Naive B cell (primary cell): ENCODE results near the gene VPS35. TPM values are rescaled to one million over a fixed set of nuclear protein-coding genes. Genes with fewer than 3 reads are reported as not detected.

Source experiments
- ATAC-seq, 2 donors: fragments of 150-1000 bp; cut with Tn5 transposase; 2 replicates each; pipeline ENCODE4 v1.10.0; 2021; ENCODE audit warnings: low read depth in 2 of 2, mild to moderate bottlenecking in 2 of 2, moderate library complexity in 2 of 2
- DNase-seq: peaks from one replicate; pipeline ENCODE4 v3.0.0; 2022
- H3K27ac Mint-ChIP-seq, 6 donors: one replicate each; pipeline ENCODE4 v1.8.0; 2020 to 2022; ENCODE audit warnings: mild to moderate bottlenecking in 6 of 6, mixed read lengths in 6 of 6, moderate library complexity in 5 of 6, inconsistent platforms in 2 of 6
- H3K27me3 Mint-ChIP-seq, 3 donors: one replicate each; pipeline ENCODE4 v1.8.0; 2021 to 2022; ENCODE audit warnings: mixed read lengths in 3 of 3, mild to moderate bottlenecking in 1 of 3
- H3K36me3 Mint-ChIP-seq, 2 donors: one replicate each; pipeline ENCODE4 v1.8.0; 2020 to 2022; ENCODE audit warnings: mixed read lengths in 2 of 2, inconsistent platforms in 1 of 2, mild to moderate bottlenecking in 1 of 2
- H3K4me1 Mint-ChIP-seq, 3 donors: one replicate each; pipeline ENCODE4 v1.8.0; 2020 to 2022; ENCODE audit warnings: mixed read lengths in 3 of 3, inconsistent platforms in 1 of 3, mild to moderate bottlenecking in 1 of 3, moderate library complexity in 1 of 3
- H3K4me3 Mint-ChIP-seq, 8 donors: one replicate each; pipeline ENCODE4 v1.8.0; 2020 to 2022; ENCODE audit warnings: mild to moderate bottlenecking in 8 of 8, mixed read lengths in 8 of 8, moderate library complexity in 8 of 8, inconsistent platforms in 2 of 8
- H3K9me3 Mint-ChIP-seq, 7 donors: one replicate each; pipeline ENCODE4 v1.8.0; 2020 to 2022; ENCODE audit warnings: mixed read lengths in 7 of 7, mild to moderate bottlenecking in 5 of 7, inconsistent platforms in 2 of 7, moderate library complexity in 1 of 7
- polyA plus RNA-seq, 6 donors: library from polyadenylated mRNA; unstranded; fragments of 300-500 nt; fragmentation: Illumina TruSeq; gene quantifications; one replicate each; pipeline ENCODE4 v1.2.3, GENCODE V29; 2021; ENCODE audit warnings: low read depth in 6 of 6

Gene VPS35
- polyA plus RNA-seq = 100 to 1,000 TPM in 1 of 6 donors, 10 to 100 TPM in 5; 74.1 to 105 (median 95.4) TPM

GRCh38 chr16:46688654-46689364 is at the start of gene VPS35:
VPS35 (minus strand) TSS chr16:46689178; CDS start chr16:46689133, 45 bp downstream.
- Mint-ChIP-seq H3K27ac (peak within 1 kb of the TSS in 1 of 6 donors; percentile 98), H3K36me3 (no peaks in the 10 kb centered on the region), H3K4me3 (no peak within 1 kb of the TSS), H3K4me1 (peaks cover 42 to 57% (median 48%) of the 10 kb centered on the region in 3 donors), H3K9me3 (no peaks in the 10 kb centered on the region), H3K27me3 (no peaks in the 10 kb centered on the region)
- DNase-seq = peak; percentile 100
- ATAC-seq = peak; percentile 83

DNA sequence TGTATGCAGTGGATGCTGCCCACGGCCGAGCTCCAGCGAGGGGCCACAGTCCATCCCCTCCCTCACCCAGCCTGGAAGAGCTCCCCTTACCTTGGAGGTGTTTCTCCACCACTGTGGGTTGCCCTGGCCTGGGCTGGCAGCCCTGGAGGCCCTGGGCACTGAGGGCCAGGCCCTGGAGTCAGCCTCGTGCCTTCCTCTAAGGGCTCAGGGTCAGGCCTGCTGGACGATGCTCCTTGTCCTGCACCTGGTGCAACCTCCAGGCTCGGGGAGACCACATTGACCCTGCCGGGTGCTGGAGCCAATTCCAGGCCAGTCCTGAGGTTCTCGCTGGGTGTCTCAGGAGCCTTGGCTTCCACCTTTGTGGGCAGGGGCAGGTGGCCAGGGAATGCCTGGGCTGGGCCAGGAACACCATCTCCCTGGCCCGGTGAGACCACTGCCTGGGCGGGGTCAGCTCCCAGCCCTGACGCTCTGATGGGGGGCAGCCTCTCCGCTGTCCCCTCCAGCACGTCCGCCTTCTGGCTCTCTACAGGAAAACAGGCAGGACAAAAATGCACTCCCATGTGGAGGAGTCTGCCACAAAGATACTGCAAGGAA is 48.7 kb upstream of the VPS35 start:
- H3K27ac Mint-ChIP-seq = no peak overlapping the region
- no peaks in the 10 kb centered on the region for H3K27me3 Mint-ChIP-seq
- H3K4me3 Mint-ChIP-seq = no peak overlapping the region
- DNase-seq = no peak
- no peaks in the 10 kb centered on the region for H3K36me3 Mint-ChIP-seq
- peaks cover 6 to 22% (median 9%) of the 10 kb centered on the region in 3 donors for H3K4me1 Mint-ChIP-seq
- H3K9me3 Mint-ChIP-seq = no peaks in the 10 kb centered on the region
- no peak for ATAC-seq

- no peaks in the 10 kb centered on the region for H3K9me3 Mint-ChIP-seq
- DNase-seq (no peak), ATAC-seq (no peak)
- peaks cover 0 to 12% (median 3%) of the 10 kb centered on the region in 3 donors for H3K4me1 Mint-ChIP-seq
- no peak overlapping the region for H3K27ac Mint-ChIP-seq
- H3K27me3 Mint-ChIP-seq = no peaks in the 10 kb centered on the region
- H3K4me3 Mint-ChIP-seq = no peak overlapping the region
- no peaks in the 10 kb centered on the region for H3K36me3 Mint-ChIP-seq
Observed at GRCh38 chr16:46736695-46737094, 47.7 kb upstream of the VPS35 start.

DNA sequence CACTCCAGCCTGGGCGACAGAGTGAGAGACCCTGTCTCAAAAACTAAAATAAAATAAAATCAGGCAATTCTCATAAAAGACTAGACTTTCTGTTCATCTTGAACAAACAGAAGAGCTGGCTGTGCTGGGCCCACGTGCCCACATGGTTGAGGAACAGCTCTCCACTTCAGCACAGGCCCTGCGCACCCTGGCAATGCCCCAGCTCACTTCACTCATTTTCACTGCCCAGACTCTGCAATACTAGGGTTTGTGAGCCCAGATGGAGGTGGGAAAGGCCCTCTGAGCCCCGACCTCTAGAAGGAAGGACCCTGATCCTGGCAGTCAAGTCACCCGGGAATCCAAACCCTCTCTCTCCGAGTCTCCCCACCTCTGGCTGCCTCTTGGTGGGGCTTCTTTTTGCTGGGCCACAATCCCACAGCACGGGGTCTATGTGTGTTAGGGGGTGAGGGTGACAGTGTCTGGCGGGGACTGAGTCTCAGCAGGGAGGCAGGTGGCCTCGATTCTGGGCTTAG is 44.4 kb upstream of the VPS35 start:
- H3K4me3 Mint-ChIP-seq = no peak overlapping the region
- no peaks in the 10 kb centered on the region for H3K9me3 Mint-ChIP-seq
- H3K4me1 Mint-ChIP-seq = peaks cover 0 to 3% (median 0%) of the 10 kb centered on the region in 3 donors
- ATAC-seq = no peak
- no peaks in the 10 kb centered on the region for H3K27me3 Mint-ChIP-seq
- no peak overlapping the region for H3K27ac Mint-ChIP-seq
- DNase-seq = no peak
- no peaks in the 10 kb centered on the region for H3K36me3 Mint-ChIP-seq

DNA sequence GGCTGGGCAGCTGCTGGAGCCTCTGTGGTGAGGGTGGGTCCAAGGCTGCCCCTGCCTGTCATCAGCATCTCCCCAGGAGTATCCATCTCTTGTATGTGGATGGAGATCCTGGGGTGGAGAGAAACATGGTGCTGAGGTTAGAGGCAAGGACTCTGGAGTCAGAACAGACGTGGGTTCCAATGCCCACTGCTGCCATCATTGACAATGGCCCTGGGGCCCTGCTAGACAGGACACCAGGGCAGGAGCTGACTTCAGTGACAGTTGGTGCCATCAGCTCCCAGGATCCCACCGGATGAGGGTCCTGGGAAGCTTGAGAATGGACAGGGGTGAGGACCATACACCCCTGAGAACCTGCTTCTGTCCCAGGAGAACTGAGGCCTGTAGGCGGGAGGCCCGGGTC is 43.6 kb upstream of the VPS35 start:
- DNase-seq (no peak), ATAC-seq (no peak)
- H3K4me1 Mint-ChIP-seq = peaks cover 0 to 3% (median 0%) of the 10 kb centered on the region in 3 donors
- H3K4me3 Mint-ChIP-seq = no peak overlapping the region
- H3K36me3 Mint-ChIP-seq = no peaks in the 10 kb centered on the region
- H3K27me3 Mint-ChIP-seq = no peaks in the 10 kb centered on the region
- no peak overlapping the region for H3K27ac Mint-ChIP-seq
- H3K9me3 Mint-ChIP-seq = no peaks in the 10 kb centered on the region

DNA sequence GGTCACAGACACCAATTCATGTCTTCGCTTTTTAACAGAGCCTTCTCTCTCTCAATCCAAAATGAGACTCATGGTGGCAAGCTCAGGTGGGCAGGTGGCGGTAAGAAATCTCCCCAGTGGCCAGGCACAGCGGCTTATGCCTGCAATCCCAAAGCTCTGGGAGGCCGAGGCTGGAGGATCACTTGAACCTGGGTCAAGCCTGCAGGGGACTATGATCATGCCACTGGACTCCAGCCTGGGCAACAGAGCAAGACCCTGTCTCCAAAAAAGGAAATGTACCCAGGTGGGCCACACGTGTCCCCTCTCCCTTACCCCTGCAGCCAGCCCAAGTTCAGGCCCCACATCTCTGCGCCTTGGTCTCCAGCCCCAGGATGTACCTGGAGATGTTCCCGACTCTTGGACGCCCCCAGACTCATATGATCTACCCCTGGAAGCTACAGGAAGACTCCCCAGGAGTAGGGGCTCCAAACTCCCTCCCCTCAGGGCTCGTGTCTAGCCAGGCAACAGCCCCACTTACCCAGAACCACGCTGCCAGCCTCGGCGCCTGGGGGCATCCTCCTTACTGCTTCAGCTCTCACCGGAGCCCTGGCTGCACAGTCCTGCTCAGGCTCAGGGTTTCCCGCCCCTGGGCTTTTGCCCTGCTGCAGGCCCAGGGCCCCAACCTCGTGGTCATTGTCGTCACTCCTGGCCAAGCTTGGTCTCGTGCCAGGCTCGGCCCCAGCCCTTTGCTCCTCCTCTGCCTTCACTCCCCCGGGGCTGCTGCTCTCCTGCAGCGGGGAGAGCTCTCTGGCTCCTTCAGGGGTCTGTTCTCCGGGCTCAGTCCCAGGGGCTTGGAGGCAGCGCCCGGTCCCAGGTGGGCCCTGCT is 42.9 kb upstream of the VPS35 start:
- DNase-seq (no peak), ATAC-seq (no peak)
- H3K4me1 Mint-ChIP-seq = peaks cover 0 to 3% (median 0%) of the 10 kb centered on the region in 3 donors
- H3K27ac Mint-ChIP-seq = peak overlapping the region in 1 of 6 donors; percentile 21
- H3K4me3 Mint-ChIP-seq = no peak overlapping the region
- H3K36me3 Mint-ChIP-seq = no peaks in the 10 kb centered on the region
- no peaks in the 10 kb centered on the region for H3K27me3 Mint-ChIP-seq
- H3K9me3 Mint-ChIP-seq = no peaks in the 10 kb centered on the region

DNA sequence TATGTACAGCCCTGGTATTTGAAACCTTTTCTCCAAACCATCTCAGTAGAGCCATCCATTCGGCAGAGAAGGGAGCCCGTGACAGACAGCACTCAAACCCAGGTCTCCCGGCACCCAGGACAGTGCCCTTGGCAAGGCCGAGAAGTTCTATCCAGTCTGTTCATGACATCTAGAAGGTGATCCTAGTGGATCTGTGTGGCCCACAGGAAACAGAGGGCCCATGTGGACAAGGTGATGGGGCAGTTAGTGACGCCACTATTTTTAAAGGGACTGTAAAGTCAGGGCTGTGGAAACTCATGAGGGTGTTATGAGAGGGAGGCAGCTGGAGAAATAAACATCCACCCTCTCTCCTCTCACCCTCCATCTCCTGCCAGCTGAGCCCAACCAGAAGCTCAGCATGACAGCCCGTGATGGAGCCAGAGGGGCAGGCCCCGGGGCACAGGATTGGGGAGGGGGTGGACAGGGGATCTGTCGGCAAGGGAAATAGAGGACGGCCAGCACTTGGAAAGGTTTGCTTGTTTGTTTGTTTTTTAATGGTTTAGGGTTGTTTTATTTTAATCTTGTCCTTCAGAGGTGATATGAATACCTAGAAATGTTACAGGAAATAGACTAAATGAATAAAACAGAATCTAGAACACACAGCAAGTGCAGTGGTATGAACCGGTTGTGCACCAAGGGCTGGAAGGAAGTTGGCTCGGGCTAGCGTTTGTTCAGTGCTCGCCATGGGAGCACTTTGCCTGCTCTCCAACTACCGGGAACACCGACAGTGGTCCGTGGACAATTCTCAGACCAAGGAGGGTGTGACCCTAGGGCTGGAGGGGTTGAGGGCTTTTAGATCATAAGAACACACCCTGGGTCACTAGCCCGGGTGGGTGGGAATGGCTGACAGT is 42.1 kb upstream of the VPS35 start:
- Mint-ChIP-seq H3K27me3 (no peaks in the 10 kb centered on the region), H3K4me1 (peaks cover 0 to 3% (median 0%) of the 10 kb centered on the region in 3 donors), H3K9me3 (peaks cover 0 to 2% (median 0%) of the 10 kb centered on the region in 7 donors), H3K27ac (no peak overlapping the region), H3K4me3 (no peak overlapping the region), H3K36me3 (peaks cover 0 to 3% of the 10 kb centered on the region in 2 donors)
- no peak for DNase-seq
- no peak for ATAC-seq

DNA sequence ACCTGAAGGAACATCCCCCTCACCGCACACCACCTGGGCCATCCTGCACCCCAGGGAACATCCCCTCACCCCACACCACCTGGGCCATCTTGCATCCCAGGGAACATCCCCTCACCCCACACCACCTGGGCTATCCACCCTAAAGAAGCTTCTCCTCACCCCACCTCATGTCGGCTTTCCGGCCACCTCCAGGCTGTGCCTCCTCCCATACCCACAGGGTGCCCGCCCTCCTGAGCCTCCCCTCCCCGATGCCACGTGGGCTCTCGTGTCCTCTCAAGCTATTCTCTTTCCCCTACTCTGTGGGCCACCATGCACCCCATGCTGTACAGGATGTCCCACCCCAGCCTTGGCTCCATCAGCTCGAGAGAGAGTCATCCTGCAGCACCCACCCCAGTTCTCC is 41.1 kb upstream of the VPS35 start:
- no peak overlapping the region for H3K4me3 Mint-ChIP-seq
- H3K36me3 Mint-ChIP-seq = peaks cover 0 to 7% of the 10 kb centered on the region in 2 donors
- no peak for ATAC-seq
- H3K9me3 Mint-ChIP-seq = peaks cover 3 to 11% (median 6%) of the 10 kb centered on the region in 7 donors
- DNase-seq = no peak
- H3K4me1 Mint-ChIP-seq = peaks cover 0 to 3% (median 0%) of the 10 kb centered on the region in 3 donors
- no peaks in the 10 kb centered on the region for H3K27me3 Mint-ChIP-seq
- no peak overlapping the region for H3K27ac Mint-ChIP-seq

DNA sequence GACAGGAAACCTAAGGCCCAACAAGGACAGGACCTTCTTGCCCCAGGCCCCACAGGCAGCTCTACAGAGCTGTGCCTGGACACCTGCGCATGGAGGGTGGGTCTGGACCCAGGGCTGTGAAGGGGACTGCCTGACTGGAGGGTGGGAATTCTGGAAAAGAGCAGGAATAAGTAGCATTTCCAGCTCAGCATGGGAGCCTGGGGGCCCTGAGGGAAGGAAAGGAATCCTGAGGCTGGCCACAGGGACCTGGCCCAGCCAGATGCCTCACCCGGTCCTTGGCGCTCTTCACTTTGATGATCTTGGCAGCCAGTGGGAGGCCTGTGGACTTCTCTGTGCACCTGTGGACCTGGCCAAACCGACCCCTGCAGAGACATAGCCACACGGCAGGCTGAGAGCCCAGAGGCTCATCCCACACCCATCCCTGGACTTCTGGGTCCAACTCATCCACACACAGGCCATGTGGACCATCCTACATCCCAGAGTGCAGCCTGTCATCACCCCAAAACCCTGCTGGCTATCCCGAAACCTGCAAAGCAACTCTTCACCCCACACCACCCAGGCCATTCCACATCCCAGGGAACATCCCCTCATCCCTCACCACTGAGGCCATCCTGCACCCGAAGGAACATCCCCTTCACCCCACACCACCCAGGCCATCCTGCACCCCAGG is 40.5 kb upstream of the VPS35 start:
- DNase-seq (no peak), ATAC-seq (no peak)
- peaks cover 0 to 7% of the 10 kb centered on the region in 2 donors for H3K36me3 Mint-ChIP-seq
- no peak overlapping the region for H3K27ac Mint-ChIP-seq
- H3K9me3 Mint-ChIP-seq = peaks cover 3 to 16% (median 8%) of the 10 kb centered on the region in 7 donors
- no peak overlapping the region for H3K4me3 Mint-ChIP-seq
- no peaks in the 10 kb centered on the region for H3K27me3 Mint-ChIP-seq
- H3K4me1 Mint-ChIP-seq = peaks cover 0 to 3% (median 0%) of the 10 kb centered on the region in 3 donors

DNA sequence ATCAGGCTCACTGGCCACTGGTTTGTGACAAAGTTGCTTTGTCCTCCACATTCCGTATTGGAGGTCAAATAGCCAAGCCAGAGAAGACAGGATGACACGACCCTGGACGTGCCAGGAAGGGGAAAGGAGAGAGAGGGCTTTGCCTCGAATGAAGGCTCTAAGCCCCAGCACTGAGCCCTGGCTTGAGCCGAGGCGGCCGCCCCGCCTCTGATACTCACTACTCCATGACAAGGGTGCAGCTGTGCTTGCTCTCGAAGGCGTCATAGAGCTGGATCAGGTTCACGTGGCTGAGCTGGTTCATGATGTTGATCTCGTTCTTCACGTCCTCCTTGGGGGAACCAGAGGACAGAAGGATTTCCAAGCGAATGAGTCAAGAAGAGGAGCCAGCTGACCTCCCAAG is 39.8 kb upstream of the VPS35 start:
- H3K36me3 Mint-ChIP-seq = peaks cover 0 to 7% of the 10 kb centered on the region in 2 donors
- peaks cover 0 to 3% (median 0%) of the 10 kb centered on the region in 3 donors for H3K4me1 Mint-ChIP-seq
- no peak overlapping the region for H3K4me3 Mint-ChIP-seq
- no peaks in the 10 kb centered on the region for H3K27me3 Mint-ChIP-seq
- H3K9me3 Mint-ChIP-seq = peaks cover 3 to 17% (median 8%) of the 10 kb centered on the region in 7 donors
- DNase-seq (no peak), ATAC-seq (no peak)
- no peak overlapping the region for H3K27ac Mint-ChIP-seq

GRCh38 chr16:46727630-46728029 is 38.7 kb upstream of the VPS35 start:
- Mint-ChIP-seq H3K27me3 (no peaks in the 10 kb centered on the region), H3K4me1 (peaks cover 0 to 3% (median 0%) of the 10 kb centered on the region in 3 donors), H3K9me3 (peaks cover 3 to 17% (median 10%) of the 10 kb centered on the region in 7 donors), H3K36me3 (peaks cover 0 to 7% of the 10 kb centered on the region in 2 donors), H3K4me3 (no peak overlapping the region), H3K27ac (no peak overlapping the region)
- ATAC-seq = no peak
- DNase-seq = no peak

DNA sequence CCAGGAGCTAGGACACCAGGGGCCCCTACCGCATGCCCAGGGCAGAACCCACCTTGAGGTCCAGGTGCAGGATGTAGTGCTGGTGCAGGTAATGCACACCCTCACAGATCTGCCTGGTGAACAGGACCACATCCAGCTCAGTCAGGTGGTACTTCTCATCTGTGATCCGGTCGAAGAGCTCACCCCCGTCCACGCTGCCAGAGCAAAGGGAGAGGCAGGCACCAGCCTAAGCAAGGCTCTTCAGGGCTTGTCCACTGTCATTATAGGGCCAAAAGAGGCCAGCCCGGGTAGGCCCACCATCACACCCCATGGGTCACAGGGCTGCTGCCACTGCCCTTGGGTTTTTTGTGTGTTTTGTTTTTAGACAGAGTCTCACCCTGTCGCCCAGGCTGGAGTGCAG is 38.2 kb upstream of the VPS35 start:
- no peaks in the 10 kb centered on the region for H3K27me3 Mint-ChIP-seq
- H3K36me3 Mint-ChIP-seq = peaks cover 0 to 7% of the 10 kb centered on the region in 2 donors
- DNase-seq (no peak), ATAC-seq (no peak)
- H3K9me3 Mint-ChIP-seq = peaks cover 3 to 17% (median 10%) of the 10 kb centered on the region in 7 donors
- peaks cover 0 to 3% (median 0%) of the 10 kb centered on the region in 3 donors for H3K4me1 Mint-ChIP-seq
- H3K27ac Mint-ChIP-seq = no peak overlapping the region
- no peak overlapping the region for H3K4me3 Mint-ChIP-seq
